ENCODE data around the gene ZNF488. TPM values are rescaled to one million over a fixed set of nuclear protein-coding genes. Genes with fewer than 3 reads are reported as not detected.

Gene ZNF488
- total RNA-seq, 1 experiment from 2014 or later: 2.2 TPM

DNA sequence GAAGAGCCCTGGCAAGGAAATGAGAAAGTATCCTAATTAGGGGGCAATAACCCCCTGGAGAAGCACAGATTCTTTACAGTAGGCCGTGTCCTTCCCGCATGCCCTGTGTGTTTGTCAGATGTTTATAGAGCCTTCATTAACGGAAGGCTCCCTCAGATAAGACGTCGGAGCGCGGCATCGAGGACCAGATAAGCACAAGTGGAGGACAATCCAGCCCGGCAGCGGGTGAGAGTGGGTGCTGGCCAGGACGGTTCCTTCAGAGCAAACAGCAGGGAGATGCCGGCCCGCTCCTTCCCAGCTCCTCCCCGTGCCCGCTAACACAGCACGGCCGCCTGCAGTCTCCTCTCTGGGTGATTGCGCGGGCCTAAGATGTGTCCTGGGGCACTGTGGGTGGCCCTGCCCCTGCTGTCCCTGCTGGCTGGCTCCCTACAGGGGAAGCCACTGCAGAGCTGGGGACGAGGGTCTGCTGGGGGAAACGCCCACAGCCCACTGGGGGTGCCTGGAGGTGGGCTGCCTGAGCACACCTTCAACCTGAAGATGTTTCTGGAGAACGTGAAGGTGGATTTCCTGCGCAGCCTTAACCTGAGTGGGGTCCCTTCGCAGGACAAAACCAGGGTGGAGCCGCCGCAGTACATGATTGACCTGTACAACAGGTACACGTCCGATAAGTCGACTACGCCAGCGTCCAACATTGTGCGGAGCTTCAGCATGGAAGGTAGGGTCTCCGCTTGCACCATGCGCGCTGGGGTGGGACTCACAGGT, 61.6 kb downstream of the ZNF488 start, which contains the start of gene GDF2:
TSS of gene GDF2 (plus strand) at position 155 of the 762 bp plus-strand sequence. CDS start at position 370, 215 bp downstream.
- TF ChIP-seq, protein P1, sequence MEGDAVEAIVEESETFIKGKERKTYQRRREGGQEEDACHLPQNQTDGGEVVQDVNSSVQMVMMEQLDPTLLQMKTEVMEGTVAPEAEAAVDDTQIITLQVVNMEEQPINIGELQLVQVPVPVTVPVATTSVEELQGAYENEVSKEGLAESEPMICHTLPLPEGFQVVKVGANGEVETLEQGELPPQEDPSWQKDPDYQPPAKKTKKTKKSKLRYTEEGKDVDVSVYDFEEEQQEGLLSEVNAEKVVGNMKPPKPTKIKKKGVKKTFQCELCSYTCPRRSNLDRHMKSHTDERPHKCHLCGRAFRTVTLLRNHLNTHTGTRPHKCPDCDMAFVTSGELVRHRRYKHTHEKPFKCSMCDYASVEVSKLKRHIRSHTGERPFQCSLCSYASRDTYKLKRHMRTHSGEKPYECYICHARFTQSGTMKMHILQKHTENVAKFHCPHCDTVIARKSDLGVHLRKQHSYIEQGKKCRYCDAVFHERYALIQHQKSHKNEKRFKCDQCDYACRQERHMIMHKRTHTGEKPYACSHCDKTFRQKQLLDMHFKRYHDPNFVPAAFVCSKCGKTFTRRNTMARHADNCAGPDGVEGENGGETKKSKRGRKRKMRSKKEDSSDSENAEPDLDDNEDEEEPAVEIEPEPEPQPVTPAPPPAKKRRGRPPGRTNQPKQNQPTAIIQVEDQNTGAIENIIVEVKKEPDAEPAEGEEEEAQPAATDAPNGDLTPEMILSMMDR (IDR thresholded peaks at IDR 0.05; ENCODE audit: unreplicated experiment): no peak
- H3K27ac Mint-ChIP-seq (ENCODE audit: unreplicated experiment): no peak within 1 kb of the TSS

GRCh38 chr10:47321521-47322195, 62.4 kb downstream of the ZNF488 start:
- no peak for DNase-seq
- H3K9me3 Mint-ChIP-seq (ENCODE audit: low read depth, unreplicated experiment): no peaks in the 10 kb centered on the region
- CTCF ChIA-PET: no interaction called here
- intact Hi-C loops (cut with micrococcal nuclease; ENCODE audit: unreplicated experiment): no loop called here
- H3K4me3 Mint-ChIP-seq (ENCODE audit: low read depth, unreplicated experiment): no peak overlapping the region
- H3K27me3 Mint-ChIP-seq (ENCODE audit: unreplicated experiment): peaks cover 48% of the 10 kb centered on the region
- TF ChIP-seq, protein P1 (IDR thresholded peaks at IDR 0.05; ENCODE audit: unreplicated experiment): no peak
- no peaks in the 10 kb centered on the region for H3K36me3 Mint-ChIP-seq (ENCODE audit: insufficient read depth, unreplicated experiment)
- no peak overlapping the region for H3K27ac Mint-ChIP-seq (ENCODE audit: unreplicated experiment)
- BruUV-seq (replicated peaks): no TSS peak
- no peaks in the 10 kb centered on the region for H3K4me1 Mint-ChIP-seq (ENCODE audit: low read depth, unreplicated experiment)

More for the DNA sequence above, 61.6 kb downstream of the ZNF488 start, which contains the start of gene GDF2:
- Mint-ChIP-seq H3K4me3 (ENCODE audit: low read depth, unreplicated experiment) (no peak within 1 kb of the TSS), H3K9me3 (ENCODE audit: low read depth, unreplicated experiment) (no peaks in the 10 kb centered on the region), H3K27me3 (ENCODE audit: unreplicated experiment) (peaks cover 39% of the 10 kb centered on the region), H3K36me3 (ENCODE audit: insufficient read depth, unreplicated experiment) (no peaks in the 10 kb centered on the region), H3K4me1 (ENCODE audit: low read depth, unreplicated experiment) (no peaks in the 10 kb centered on the region)
- BruUV-seq (replicated peaks): no TSS peak
- CTCF ChIA-PET: interaction anchor here (0.9 kb wide), 1 partner anchor 10 kb away, joined by 3 read pairs; no protein-coding TSS in a partner anchor
- no peak for DNase-seq
- intact Hi-C loops (cut with micrococcal nuclease; ENCODE audit: unreplicated experiment): no loop called here

GRCh38 chr10:47320812-47321211, 63.3 kb downstream of the ZNF488 start:
- no peaks in the 10 kb centered on the region for H3K36me3 Mint-ChIP-seq (ENCODE audit: insufficient read depth, unreplicated experiment)
- BruUV-seq (replicated peaks): no TSS peak
- TF ChIP-seq, protein P1 (IDR thresholded peaks at IDR 0.05; ENCODE audit: unreplicated experiment): no peak
- no peaks in the 10 kb centered on the region for H3K9me3 Mint-ChIP-seq (ENCODE audit: low read depth, unreplicated experiment)
- intact Hi-C loops (cut with micrococcal nuclease; ENCODE audit: unreplicated experiment): no loop called here
- no peak overlapping the region for H3K4me3 Mint-ChIP-seq (ENCODE audit: low read depth, unreplicated experiment)
- H3K27ac Mint-ChIP-seq (ENCODE audit: unreplicated experiment): no peak overlapping the region
- H3K27me3 Mint-ChIP-seq (ENCODE audit: unreplicated experiment): peaks cover 51% of the 10 kb centered on the region
- CTCF ChIA-PET: no interaction called here
- H3K4me1 Mint-ChIP-seq (ENCODE audit: low read depth, unreplicated experiment): no peaks in the 10 kb centered on the region
- no peak for DNase-seq

DNA sequence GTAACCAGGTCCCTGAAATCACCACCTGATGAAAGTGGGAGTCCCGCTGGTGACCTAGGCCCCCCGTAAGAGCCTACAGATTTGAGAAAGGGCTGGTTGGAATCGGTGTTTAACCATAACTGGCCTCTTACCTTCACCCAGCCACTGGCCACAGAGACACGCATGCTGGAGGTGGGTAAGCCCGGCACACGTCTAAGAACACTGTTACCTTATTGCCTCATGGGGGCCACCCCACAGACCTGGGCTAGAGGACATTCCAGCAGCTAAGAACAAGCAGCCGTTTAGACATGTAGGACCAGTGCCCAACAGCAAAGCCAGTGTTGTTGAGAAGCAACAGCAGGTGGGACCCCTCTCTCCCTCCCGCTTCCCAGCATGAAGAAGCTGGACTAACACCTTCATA, 64.3 kb downstream of the ZNF488 start:
- no peak for DNase-seq
- TF ChIP-seq, protein P1 (IDR thresholded peaks at IDR 0.05; ENCODE audit: unreplicated experiment): no peak
- CTCF ChIA-PET: no interaction called here
- no peak overlapping the region for H3K4me3 Mint-ChIP-seq (ENCODE audit: low read depth, unreplicated experiment)
- H3K9me3 Mint-ChIP-seq (ENCODE audit: low read depth, unreplicated experiment): no peaks in the 10 kb centered on the region
- intact Hi-C loops (cut with micrococcal nuclease; ENCODE audit: unreplicated experiment): no loop called here
- H3K27me3 Mint-ChIP-seq (ENCODE audit: unreplicated experiment): peaks cover 51% of the 10 kb centered on the region
- no peak overlapping the region for H3K27ac Mint-ChIP-seq (ENCODE audit: unreplicated experiment)
- no peaks in the 10 kb centered on the region for H3K4me1 Mint-ChIP-seq (ENCODE audit: low read depth, unreplicated experiment)
- no peaks in the 10 kb centered on the region for H3K36me3 Mint-ChIP-seq (ENCODE audit: insufficient read depth, unreplicated experiment)
- BruUV-seq (replicated peaks): no TSS peak
